Fibroblast of skin of back (primary cell): Measurements from ENCODE around the gene HES3.

Source experiments
- DNase-seq: peaks from one replicate; pipeline ENCODE4 v3.0.0-alpha.2; 2013

HES3 gene

DNA sequence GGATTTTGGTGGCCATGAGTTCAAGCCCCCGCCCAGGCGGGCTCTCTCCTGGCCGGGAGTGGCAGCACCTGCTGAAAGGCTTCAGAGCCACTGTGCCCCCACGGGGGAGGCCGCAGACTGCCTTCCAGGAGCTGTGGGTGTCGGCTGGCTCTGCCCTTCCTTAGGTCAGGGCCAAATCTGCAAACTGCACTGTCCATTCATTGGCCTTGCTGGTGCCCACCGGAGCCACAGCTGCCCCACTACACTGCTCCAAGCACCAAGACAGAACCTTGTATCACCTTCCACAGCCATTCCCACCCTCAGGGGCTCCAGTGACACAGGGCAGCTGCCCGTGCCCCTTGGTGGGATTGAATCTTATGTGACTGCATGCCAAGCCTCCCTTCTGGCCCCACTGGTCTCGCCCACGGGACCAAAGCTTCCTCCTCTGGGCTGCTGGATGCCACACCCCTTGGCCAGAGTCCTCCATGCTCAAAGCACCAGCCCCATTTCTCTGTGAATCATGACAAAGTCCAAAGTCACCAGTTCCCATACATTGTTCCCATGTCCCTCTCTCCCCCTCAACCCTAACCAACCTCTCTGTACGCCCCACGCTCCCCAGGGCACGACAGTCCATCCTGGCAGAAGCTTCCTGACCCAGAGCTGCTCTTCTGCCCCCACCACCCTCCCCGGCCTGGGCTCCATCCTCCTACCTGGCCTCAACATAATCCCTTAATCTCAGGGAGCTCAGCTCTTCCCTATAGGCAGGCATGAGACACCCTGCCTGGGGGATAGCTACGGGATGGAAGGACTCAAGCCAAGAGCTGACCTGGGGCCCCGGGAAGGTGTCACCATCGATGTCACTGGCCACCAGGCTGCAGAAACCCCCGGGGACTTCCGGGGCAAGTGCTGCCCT, 37.8 kb downstream of the HES3 start:
- no peak for DNase-seq

DNA sequence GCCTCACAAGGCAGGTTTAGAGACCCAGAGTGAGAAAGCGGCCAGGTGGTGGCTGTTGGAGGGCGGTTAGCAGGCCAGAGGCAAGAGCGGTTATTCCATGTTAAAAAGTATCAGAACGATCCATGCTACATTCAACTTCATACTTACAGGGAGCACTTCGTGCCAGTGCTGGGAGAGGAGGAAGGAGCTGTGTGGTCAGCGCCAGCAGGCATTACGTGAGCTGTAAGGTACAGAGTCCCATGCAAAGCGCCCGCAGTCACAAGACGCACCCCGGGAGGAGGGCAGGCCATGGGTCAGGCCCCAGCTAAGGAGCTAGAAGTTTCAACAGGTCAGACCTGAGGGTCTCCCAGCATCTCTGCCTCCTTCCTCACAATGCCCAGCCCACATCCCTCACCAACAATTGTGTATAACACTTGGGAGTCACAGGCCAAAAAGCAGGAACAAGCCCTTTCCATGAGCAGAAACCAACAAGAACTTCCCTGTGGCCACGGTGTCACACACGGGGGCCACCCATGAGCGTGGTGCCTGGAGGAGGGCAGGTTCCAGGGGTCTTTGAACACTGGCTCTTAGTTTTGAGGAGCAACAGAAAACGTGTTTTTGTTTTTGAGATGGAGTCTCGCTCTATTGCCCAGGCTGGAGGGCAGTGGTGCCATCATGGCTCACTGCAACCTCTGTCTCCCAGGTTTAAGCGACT, 38.7 kb downstream of the HES3 start:
- DNase-seq, result no peak

DNA sequence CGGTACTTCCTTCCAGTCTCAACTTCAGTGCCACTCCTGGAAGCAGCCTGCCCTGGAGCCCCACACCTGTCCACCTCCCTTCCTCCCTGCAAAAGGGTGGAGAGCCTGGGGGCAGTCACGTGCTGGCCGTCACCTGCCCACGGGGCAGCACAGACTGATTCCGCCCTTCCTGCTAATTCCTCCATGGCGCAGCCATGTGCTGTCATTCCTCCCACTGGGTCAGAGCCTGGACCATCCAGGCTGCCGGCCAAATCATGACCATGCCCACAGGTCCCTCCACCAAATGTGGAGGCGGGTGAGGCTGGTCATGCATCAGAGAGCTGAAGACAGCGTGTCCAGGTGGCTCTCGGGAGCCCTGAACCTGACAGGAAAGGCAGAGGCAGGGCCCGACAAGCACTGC, 41.4 kb downstream of the HES3 start:
- no peak for DNase-seq

DNA sequence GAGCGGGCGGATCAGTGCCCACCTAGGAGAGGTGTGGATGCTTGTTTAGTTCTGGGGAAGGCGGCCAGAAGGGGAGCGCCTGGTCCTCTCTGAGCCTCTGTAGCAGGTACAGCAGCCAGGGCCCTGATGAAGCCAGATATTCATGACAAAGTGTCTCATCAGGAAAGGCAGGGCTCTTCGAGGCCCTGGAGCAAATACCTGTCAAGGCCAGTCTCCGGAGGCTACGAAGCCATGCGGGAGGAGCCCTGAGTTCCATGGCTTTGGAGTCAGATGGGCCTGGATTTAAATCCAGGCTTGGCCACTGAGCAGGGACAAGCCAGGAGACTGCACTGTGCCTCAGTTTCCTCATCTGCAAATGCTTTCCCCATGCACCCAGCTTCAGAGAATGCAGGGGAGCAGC, 42.3 kb downstream of the HES3 start:
- DNase-seq, result no peak

DNA sequence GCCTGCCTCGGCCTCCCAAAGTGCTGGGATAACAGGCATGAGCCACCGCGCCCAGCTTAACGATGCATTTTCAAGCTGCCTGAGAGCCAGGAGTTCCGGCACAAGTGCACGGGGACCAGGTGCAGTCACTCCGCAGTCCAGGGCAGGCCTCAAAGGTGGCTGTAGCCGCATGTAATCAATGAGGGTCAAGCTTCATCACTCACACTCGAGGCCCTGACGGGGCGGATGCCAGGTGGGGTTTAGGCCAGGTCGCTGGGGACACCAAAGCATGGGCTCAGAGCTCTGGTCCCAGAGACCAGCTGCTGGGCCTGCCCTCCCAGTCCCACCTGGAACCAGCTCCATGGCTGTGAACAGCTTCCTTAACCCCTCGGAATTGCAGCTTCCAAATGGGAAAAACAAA, 43.0 kb downstream of the HES3 start:
- DNase-seq, result no peak

DNA sequence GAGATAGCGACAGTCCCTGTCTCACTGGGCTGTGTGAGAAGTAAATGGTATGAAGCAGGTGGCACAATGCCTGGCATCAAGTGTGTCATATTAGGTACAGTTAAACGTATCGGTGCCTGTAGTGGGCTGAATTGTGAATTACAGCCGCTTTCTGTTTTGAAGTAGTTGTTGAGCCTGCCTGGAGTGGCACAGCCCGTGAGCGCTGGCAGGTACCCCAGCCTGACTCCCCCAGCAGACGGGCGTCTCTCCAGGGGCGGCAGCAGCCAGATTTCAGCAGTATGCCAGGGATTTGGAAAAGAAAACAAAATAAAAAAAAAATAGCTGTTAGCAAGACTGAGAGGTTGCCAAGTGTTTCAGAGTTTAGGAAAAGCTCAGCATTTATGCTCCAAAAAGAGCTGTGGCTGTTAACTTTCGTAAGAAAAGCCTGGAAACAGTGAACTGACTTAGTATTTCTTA, 43.5 kb downstream of the HES3 start:
- DNase-seq, result no peak

DNA sequence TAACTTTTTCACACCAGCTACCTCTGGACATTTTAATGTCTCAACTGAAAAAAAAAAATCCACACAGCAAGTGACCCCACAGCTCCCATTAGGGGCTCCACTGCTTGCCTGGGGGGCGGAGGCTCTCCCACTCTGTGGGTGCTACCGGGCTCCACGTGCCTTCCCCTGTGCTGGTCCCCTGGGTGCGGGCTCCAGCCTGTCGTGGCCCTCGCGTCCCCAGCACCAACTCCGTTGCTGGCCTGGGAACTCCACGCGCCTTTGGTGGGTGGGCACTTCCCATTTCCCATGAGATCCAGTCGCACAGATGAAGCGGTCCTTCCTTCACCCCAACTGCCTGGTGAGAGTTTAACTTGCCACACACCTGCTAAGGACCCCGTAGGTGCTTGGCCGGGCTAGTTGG, 44.0 kb downstream of the HES3 start:
- no peak for DNase-seq

DNA sequence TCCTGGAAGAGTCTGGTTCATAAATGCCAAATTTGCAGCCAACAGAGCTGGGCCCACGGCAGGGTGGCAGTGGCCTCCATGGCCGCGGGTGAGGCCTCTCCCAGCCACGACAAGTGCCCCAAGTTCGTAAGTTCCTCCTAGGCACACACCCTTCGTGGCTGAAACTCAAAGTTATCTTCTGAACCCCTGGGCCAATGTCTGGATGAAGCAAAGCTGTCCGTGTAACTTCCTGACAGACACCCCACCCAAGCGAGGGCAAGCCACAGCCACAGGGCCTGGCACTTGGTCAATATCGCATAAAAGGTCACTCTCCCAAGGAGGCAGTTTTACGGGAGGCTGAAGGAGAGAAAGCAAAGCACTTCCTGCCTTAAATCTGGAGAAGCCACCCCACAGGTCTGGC, 44.7 kb downstream of the HES3 start:
- no peak for DNase-seq

DNA sequence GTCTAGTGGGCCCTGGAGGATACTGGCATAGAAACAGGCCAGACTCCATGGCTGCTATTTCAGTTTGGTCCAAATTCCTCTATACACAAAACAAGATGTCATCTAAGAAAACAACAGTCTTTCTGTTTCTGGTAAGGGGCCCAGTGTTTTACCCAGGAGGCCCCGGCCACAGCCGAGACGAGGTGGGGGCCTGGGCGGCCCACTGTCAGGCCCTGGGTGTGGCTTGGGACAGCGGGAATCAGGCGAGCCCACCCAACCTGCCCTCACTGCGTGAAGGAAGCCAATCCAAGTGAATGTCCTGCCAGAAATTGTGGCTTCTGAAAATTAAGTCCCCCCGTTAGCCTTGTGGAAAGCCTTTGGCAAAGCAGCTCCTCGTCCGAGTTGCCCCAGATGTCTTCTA, 48.1 kb downstream of the HES3 start:
- no peak for DNase-seq

DNA sequence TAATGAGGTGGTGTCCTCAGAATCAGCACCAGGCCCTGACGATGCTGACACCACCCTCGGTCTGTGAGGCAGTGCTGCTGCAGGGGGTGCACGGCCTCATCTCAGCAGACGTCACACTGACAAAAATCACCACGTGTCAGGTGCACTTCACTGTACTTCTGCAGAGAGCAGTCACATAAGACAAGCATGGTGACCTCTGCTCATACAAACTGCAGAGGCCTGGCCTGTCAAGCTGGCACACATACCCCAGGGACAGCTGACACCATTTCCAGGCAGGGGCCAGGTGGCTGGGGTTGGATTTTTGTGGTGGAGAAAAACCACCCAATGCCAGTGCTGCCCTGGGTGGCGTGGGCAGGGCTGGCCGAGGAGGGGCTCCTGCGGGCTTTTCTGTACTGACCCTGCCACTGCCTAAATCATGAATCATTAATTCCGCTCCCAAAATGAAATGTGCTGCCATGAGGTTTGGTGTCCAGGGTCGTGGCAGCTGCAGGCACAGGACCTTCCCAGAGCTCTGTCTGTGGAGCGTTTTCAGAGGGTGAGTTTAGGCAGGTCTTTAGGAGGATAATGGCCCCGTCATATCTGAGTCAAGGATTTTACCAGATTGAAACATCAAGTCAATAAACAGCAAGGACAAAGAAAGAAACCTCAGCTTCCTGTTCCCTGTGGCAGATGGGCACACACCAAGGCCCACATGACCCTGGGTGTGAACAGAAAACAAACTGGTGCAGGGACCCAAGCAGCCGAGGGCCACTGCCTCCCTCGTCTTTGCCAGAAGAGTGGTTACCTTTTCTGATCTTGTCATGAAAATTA, 50.3 kb downstream of the HES3 start:
- no peak for DNase-seq

DNA sequence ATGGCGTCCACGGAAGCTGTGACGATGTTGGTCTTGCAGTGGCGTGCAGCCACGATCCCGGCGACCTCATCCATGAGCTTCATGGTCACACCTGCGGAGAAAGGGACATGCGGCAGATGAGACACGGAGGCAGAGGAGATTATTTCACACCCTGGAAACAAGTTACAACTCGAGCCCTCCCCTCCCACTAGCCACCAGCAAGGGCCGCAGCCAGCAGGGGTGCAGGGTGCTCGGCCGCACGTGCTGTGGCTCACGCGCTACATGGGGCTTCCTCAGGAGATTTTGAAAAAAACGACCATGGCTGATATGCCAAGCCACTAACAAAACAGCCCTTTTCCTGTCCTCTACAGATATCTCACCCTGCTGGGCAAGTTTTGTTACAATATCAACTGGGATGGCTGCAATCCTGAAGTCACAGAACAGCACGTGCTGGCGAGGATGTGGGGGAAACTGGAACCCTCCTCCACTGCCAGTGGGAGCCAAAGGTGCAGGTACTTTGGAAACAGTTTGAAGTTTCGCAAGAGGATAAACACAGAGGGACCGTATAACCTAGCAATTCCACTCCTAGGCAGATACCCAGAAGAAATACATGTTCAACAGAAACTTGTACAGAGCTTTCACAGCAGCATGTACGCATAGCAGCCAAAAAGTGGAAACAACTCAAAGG, 51.0 kb downstream of the HES3 start:
- DNase-seq, result no peak
